Hepatocyte (in vitro differentiated cells): ENCODE data around the gene TIAL1. TPM values are rescaled to one million over a fixed set of nuclear protein-coding genes. Genes with fewer than 3 reads are reported as not detected.
"Not testable (repeated sequence)": the region's sequence is repeated elsewhere in the genome, so short reads cannot be mapped to it uniquely, and the experiment has no call there.

Experiments
- DNase-seq: peaks from one replicate; pipeline ENCODE4 v3.0.0-alpha.2; 2016; ENCODE audit warnings: low spot score
- H2AFZ ChIP-seq: fragments of 200-600 bp; sonication (generic); 2 replicates; pipeline ENCODE4 v1.6.0; 2016; ENCODE audit warnings: antibody characterized with exemption, mild to moderate bottlenecking
- H3K27ac ChIP-seq: fragments of 200-600 bp; sonication (generic); 2 replicates; pipeline ENCODE4 v1.5.1; 2016; ENCODE audit warnings: mild to moderate bottlenecking
- H3K27me3 ChIP-seq: fragments of 200-600 bp; sonication (generic); 2 replicates; pipeline ENCODE4 v1.6.1; 2016
- H3K36me3 ChIP-seq: fragments of 200-600 bp; sonication (generic); replicated peaks from 2 replicates; pipeline ENCODE4 v1.5.1; 2016; ENCODE audit warnings: low read depth; ENCODE audit not compliant: insufficient read depth
- H3K4me1 ChIP-seq: fragments of 200-600 bp; sonication (generic); 2 replicates; pipeline ENCODE4 v1.5.1; 2016; ENCODE audit warnings: mild to moderate bottlenecking, moderate library complexity; ENCODE audit not compliant: insufficient read depth
- H3K4me2 ChIP-seq: fragments of 200-600 bp; sonication (generic); 2 replicates; pipeline ENCODE4 v1.6.0; 2016
- H3K4me3 ChIP-seq: fragments of 200-600 bp; sonication (generic); 2 replicates; pipeline ENCODE4 v1.5.1; 2016; ENCODE audit warnings: mild to moderate bottlenecking
- H3K79me2 ChIP-seq: fragments of 200-600 bp; sonication (generic); 2 replicates; pipeline ENCODE4 v1.6.0; 2017; ENCODE audit warnings: mild to moderate bottlenecking
- H3K9me2 ChIP-seq: fragments of 200-600 bp; sonication (generic); replicated peaks from 2 replicates; pipeline ENCODE4 v1.6.0; 2017; ENCODE audit warnings: mild to moderate bottlenecking; ENCODE audit not compliant: insufficient read depth
- H3K9me3 ChIP-seq: fragments of 200-600 bp; sonication (generic); 2 replicates; pipeline ENCODE4 v1.5.1; 2016; ENCODE audit warnings: low read depth, mild to moderate bottlenecking
- H4K20me1 ChIP-seq: fragments of 200-600 bp; sonication (generic); 2 replicates; pipeline ENCODE4 v1.6.0; 2016; ENCODE audit warnings: mild to moderate bottlenecking; ENCODE audit not compliant: insufficient read depth, poor library complexity, severe bottlenecking
- CTCF ChIP-seq: fragments of 200-600 bp; sonication (generic); IDR thresholded peaks from 2 replicates; pipeline ENCODE4 v1.5.1; 2016; ENCODE audit warnings: antibody characterized with exemption, mild to moderate bottlenecking; ENCODE audit not compliant: poor library complexity
- EZH2 ChIP-seq: fragments of 200-600 bp; sonication (generic); IDR thresholded peaks from 2 replicates; pipeline ENCODE4 v1.6.1; 2016; ENCODE audit warnings: antibody characterized with exemption, mild to moderate bottlenecking, borderline replicate concordance
- EZH2phosphoT487 ChIP-seq: fragments of 200-600 bp; sonication (generic); IDR thresholded peaks from one replicate; pipeline ENCODE4 v1.6.1; 2018; ENCODE audit warnings: antibody characterized with exemption, mild to moderate bottlenecking, low read depth, moderate library complexity; ENCODE audit not compliant: unreplicated experiment, severe bottlenecking
- WGBS: methylation state at CpG from one replicate; pipeline ENCODE4 v1.1.6; 2016; ENCODE audit warnings: low lambda C conversion rate; ENCODE audit errors: missing lambda C conversion rate; 5-methylcytosine and 5-hydroxymethylcytosine counted together
- polyA plus RNA-seq: library from polyadenylated mRNA; unstranded; fragments of >200 nt; fragmentation: Nextera tagmentation; extraction: Ambion mirVana; gene quantifications from 2 replicates; pipeline ENCODE4 v1.2.1, GENCODE V29; 2016
- total RNA-seq: library from RNA; depleted of rRNA; stranded (reverse); fragments of >200 nt; gene quantifications from 2 replicates; pipeline ENCODE4 v1.2.3, GENCODE V29; 2014

Gene TIAL1
- total and polyA plus RNA-seq, 2 experiments from 2014 or later: 36.4 to 74.4 TPM

- no peaks in the 10 kb centered on the region for H3K4me1 ChIP-seq
- TF ChIP-seq EZH2phosphoT487 (no peak), EZH2 (no peak), CTCF (no peak)
- no peaks in the 10 kb centered on the region for H3K79me2 ChIP-seq
- H3K27ac ChIP-seq: no peak overlapping the region
- no peaks in the 10 kb centered on the region for H3K36me3 ChIP-seq
- no peak overlapping the region for H3K4me2 ChIP-seq
- no peaks in the 10 kb centered on the region for H3K27me3 ChIP-seq
- no peak overlapping the region for H2AFZ ChIP-seq
- no peaks in the 10 kb centered on the region for H3K9me2 ChIP-seq
- WGBS: 91% methylated on average over 4 of the region's 4 CpGs
- H4K20me1 ChIP-seq: no peaks in the 10 kb centered on the region
- no peak for DNase-seq
- no peaks in the 10 kb centered on the region for H3K9me3 ChIP-seq
- no peak overlapping the region for H3K4me3 ChIP-seq
Measured at GRCh38 chr10:119562097-119562496, 34.7 kb downstream of the TIAL1 start.

DNA sequence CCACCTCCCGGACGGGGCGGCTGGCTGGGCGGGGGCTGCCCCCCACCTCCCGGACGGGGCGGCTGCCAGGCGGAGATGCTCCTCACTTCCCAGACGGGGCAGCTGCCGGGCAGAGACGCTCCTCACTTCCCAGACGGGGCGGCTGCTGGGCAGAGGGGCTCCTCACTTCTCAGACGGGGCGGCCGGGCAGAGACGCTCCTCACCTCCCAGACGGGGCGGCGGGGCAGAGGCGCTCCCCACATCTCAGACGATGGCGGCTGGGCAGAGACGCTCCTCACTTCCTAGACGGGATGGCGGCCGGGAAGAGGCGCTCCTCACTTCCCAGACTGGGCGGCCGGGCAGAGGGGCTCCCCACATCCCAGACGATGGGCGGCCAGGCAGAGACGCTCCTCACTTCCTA lies 37.3 kb downstream of the TIAL1 start:
- not testable (repeated sequence) for H4K20me1 ChIP-seq, H3K9me3 ChIP-seq, H3K27me3 ChIP-seq, H3K4me2 ChIP-seq, H3K36me3 ChIP-seq, H3K27ac ChIP-seq, DNase-seq, H3K9me2 ChIP-seq, H2AFZ ChIP-seq, H3K79me2 ChIP-seq, H3K4me3 ChIP-seq, H3K4me1 ChIP-seq
- 80% methylated on average over 1 of the region's 33 CpGs for WGBS

DNA sequence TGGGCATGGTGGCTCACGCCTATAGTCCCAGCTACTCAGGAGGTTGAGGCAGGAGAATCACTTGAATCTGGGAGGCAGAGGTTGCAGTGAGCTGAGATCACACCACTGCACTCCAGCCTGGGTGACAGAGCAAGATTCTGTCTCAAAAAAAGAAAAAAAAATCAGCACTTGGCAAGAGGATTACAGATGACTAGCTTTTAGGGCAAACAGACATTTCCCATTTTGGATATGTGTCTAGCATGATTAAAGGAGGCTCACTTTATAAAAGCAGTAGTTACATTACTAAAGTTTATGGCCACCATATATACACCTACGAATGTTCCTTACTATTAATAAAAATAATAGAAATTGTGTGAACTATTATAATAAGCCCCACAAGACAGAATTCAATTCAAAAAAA lies 40.7 kb downstream of the TIAL1 start:
- H3K4me1 ChIP-seq, DNase-seq, H3K4me2 ChIP-seq, H4K20me1 ChIP-seq, H3K4me3 ChIP-seq, H3K27ac ChIP-seq, H2AFZ ChIP-seq, H3K36me3 ChIP-seq, H3K9me3 ChIP-seq, H3K27me3 ChIP-seq, H3K79me2 ChIP-seq, H3K9me2 ChIP-seq: not testable (repeated sequence)
- 94% methylated on average over 2 of the region's 2 CpGs for WGBS

DNA sequence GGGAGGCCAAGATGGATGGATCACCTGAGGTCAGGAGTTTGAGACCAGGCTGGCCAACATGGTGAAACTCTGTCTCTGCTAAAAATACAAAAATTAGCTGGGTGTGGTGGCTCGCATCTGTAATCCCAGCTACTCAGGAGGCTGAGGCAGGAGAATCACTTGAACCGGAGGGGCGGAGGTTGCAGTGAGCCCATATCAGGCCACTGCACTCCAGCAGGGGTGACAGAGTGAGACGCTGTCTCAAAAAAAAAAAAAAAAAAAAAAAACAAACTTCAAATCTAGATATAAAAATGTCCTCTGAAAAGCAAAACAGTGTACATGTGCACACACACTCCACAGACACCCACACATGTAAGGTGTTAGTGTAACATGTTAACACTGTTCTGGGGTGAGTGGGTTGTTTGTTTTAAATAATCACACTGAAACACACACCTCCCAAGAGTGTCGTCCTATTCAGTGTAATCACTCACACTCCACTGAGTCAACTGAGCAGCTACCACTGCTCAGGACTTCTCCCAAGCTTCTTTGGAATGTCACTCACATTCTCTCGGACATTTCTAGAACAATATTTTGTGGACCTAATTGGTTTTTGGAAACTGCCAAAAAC lies 41.5 kb downstream of the TIAL1 start:
- WGBS: 89% methylated on average over 6 of the region's 6 CpGs
- TF ChIP-seq CTCF (no peak), EZH2phosphoT487 (no peak), EZH2 (no peak)
- H3K4me2 ChIP-seq: no peak overlapping the region
- no peak overlapping the region for H3K4me3 ChIP-seq
- H3K9me3 ChIP-seq: no peaks in the 10 kb centered on the region
- H4K20me1 ChIP-seq: no peaks in the 10 kb centered on the region
- no peak overlapping the region for H2AFZ ChIP-seq
- no peaks in the 10 kb centered on the region for H3K36me3 ChIP-seq
- H3K27ac ChIP-seq: no peak overlapping the region
- no peaks in the 10 kb centered on the region for H3K79me2 ChIP-seq
- peaks cover 4% of the 10 kb centered on the region for H3K27me3 ChIP-seq
- no peaks in the 10 kb centered on the region for H3K9me2 ChIP-seq
- no peaks in the 10 kb centered on the region for H3K4me1 ChIP-seq
- DNase-seq: no peak
